Central memory CD8-positive, alpha-beta T cell (primary cell): Measurements from ENCODE around the gene AK5.
"Not testable (repeated sequence)": the region's sequence is repeated elsewhere in the genome, so short reads cannot be mapped to it uniquely, and the experiment has no call there.

ENCODE experiments used
- ATAC-seq: fragments of 150-1000 bp; cut with Tn5 transposase; replicated peaks from 2 replicates; pipeline ENCODE4 v1.10.0; 2022; ENCODE audit warnings: mild to moderate bottlenecking, moderate FRiP score, moderate number of reproducible peaks; ENCODE audit not compliant: poor library complexity, severe bottlenecking; ENCODE audit errors: extremely low read depth
- DNase-seq, 2 donors: peaks; one replicate each; pipeline ENCODE4 v3.0.0; 2021; ENCODE audit warnings: low spot score in 2 of 2
- H3K27ac Mint-ChIP-seq: one replicate; pipeline ENCODE4 v1.8.0; 2022; ENCODE audit warnings: low read depth, mild to moderate bottlenecking, moderate library complexity, mixed read lengths
- H3K27me3 Mint-ChIP-seq: one replicate; pipeline ENCODE4 v1.8.0; 2022; ENCODE audit warnings: mixed read lengths
- H3K36me3 Mint-ChIP-seq: one replicate; pipeline ENCODE4 v1.8.0; 2022; ENCODE audit warnings: mild to moderate bottlenecking, moderate library complexity, mixed read lengths; ENCODE audit not compliant: insufficient read depth
- H3K4me1 Mint-ChIP-seq: one replicate; pipeline ENCODE4 v1.8.0; 2022; ENCODE audit warnings: mixed read lengths
- H3K4me3 Mint-ChIP-seq: one replicate; pipeline ENCODE4 v1.8.0; 2022; ENCODE audit warnings: mild to moderate bottlenecking, moderate library complexity, mixed read lengths
- H3K9me3 Mint-ChIP-seq: one replicate; pipeline ENCODE4 v1.8.0; 2022; ENCODE audit warnings: mixed read lengths

Gene AK5

DNA sequence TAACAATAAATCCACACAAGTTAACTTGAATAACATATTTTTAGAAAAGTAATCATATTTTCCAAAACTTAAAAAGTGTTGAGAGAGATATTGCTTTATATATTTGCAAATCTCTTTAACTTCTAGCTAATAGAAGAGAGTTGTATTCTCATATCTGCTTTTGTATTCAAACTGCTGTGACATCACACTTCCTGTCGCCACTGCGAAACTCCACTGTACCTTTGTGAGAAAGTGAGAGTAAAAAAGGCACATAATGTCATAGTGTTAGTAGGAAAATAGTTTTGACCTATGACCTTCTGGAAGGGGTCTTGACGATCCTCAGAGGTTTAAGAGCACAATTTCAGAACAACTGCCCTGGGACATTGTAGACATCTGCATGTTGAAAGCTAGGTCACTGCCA is 21.6 kb downstream of the AK5 start:
- no peaks in the 10 kb centered on the region for H3K4me1 Mint-ChIP-seq
- ATAC-seq, result no peak
- H3K27me3 Mint-ChIP-seq, result peaks cover 35% of the 10 kb centered on the region
- no peak overlapping the region for H3K4me3 Mint-ChIP-seq
- H3K9me3 Mint-ChIP-seq, result no peaks in the 10 kb centered on the region
- H3K36me3 Mint-ChIP-seq, result no peaks in the 10 kb centered on the region
- DNase-seq, result no peak
- H3K27ac Mint-ChIP-seq, result no peak overlapping the region

DNA sequence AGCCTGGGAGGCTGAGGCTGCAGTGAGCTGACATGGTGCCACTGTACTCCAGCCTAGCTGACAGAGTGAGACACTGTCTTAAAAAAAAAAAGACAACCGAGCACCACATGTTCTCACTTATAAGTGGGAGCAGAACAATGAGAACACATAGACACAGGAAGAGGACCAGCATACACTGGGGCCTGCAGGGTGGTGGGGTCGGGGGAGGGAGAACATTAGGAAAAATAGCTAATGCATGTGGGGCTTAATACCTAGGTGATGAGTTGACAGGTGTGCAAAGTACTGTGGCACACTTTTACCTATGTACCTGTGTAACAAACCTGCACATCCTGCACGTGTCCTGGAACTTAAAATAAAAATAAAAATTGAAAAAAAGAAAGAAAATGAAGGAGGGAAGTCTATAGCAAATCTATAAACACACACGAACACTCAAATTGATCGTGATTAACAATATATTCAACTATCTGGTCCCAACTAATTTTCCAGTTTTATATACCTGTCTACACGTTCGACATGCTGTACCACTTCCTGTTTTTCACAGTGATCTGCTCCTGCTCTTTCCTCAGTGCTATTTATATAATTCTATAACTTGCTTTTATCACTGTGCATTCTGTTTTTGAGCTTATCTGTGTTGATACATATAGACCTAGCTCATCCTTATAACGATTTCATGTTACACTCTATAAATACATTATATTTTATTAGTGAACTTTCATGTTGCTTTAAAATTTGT is 27.2 kb downstream of the AK5 start:
- Mint-ChIP-seq H3K9me3 (no peaks in the 10 kb centered on the region), H3K27me3 (peaks cover 32% of the 10 kb centered on the region), H3K4me1 (peaks cover 6% of the 10 kb centered on the region), H3K36me3 (peaks cover 2% of the 10 kb centered on the region), H3K27ac (no peak overlapping the region), H3K4me3 (peak overlapping the region; percentile 10)
- ATAC-seq (no peak), DNase-seq (no peak)

DNA sequence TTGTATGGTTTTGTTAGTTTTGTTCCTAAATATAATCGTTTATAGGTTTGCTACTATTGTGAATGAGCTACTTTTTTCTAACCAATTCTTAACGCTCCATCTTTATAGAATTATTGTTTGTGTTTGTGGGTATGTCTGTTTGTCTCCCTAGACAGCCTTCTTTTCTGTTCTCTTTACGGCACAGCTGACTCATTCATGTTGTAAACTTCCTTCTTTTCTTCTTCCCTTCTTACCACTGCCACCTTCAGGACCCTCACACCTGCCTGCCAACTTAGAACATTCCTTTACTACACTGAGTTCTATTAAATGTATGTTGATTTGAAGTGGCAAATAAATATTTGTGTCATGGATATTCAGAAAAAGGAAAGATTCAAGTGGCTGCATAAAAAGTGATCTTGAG is 29.1 kb downstream of the AK5 start:
- peaks cover 24% of the 10 kb centered on the region for H3K27me3 Mint-ChIP-seq
- H3K36me3 Mint-ChIP-seq, result peaks cover 2% of the 10 kb centered on the region
- H3K4me3 Mint-ChIP-seq, result no peak overlapping the region
- H3K27ac Mint-ChIP-seq, result no peak overlapping the region
- peaks cover 6% of the 10 kb centered on the region for H3K4me1 Mint-ChIP-seq
- no peaks in the 10 kb centered on the region for H3K9me3 Mint-ChIP-seq
- no peak for DNase-seq
- ATAC-seq, result no peak

- DNase-seq, H3K4me3 Mint-ChIP-seq, H3K4me1 Mint-ChIP-seq, H3K27ac Mint-ChIP-seq, H3K36me3 Mint-ChIP-seq, ATAC-seq, H3K9me3 Mint-ChIP-seq: not testable (repeated sequence)
- H3K27me3 Mint-ChIP-seq, result peaks cover 15% of the 10 kb centered on the region
Observed at GRCh38 chr1:77312364-77312763, 30.5 kb downstream of the AK5 start.

DNA sequence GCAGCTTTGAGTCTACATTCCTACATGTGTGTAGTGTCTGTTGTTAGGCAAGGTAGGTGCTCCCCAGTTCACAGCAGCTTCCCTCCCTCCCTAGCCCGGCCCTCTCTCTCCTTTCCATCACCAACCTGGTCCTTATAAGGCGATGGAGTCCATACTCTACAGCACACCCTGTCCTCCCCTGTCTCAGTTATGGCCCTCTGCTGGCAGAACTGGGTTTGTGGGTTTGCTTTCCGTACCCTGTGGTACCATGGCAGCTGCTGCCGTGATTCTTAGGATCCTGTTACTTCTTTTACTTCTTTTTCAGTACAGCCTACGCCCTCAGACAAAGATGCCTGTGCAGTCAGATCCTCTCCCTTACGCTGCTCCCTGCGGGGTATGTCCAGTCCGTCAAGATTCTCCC is 31.7 kb downstream of the AK5 start:
- H3K9me3 Mint-ChIP-seq, result no peaks in the 10 kb centered on the region
- no peak overlapping the region for H3K4me3 Mint-ChIP-seq
- DNase-seq, result no peak
- H3K36me3 Mint-ChIP-seq, result peaks cover 2% of the 10 kb centered on the region
- peaks cover 6% of the 10 kb centered on the region for H3K4me1 Mint-ChIP-seq
- H3K27me3 Mint-ChIP-seq, result peaks cover 11% of the 10 kb centered on the region
- ATAC-seq, result peak; percentile 56
- H3K27ac Mint-ChIP-seq, result no peak overlapping the region

- peaks cover 20% of the 10 kb centered on the region for H3K27me3 Mint-ChIP-seq
- no peak overlapping the region for H3K27ac Mint-ChIP-seq
- no peak for DNase-seq
- H3K9me3 Mint-ChIP-seq, result no peaks in the 10 kb centered on the region
- H3K4me3 Mint-ChIP-seq, result no peak overlapping the region
- H3K36me3 Mint-ChIP-seq, result no peaks in the 10 kb centered on the region
- no peak for ATAC-seq
- peaks cover 6% of the 10 kb centered on the region for H3K4me1 Mint-ChIP-seq
Observed at GRCh38 chr1:77316006-77316405, 34.2 kb downstream of the AK5 start.

DNA sequence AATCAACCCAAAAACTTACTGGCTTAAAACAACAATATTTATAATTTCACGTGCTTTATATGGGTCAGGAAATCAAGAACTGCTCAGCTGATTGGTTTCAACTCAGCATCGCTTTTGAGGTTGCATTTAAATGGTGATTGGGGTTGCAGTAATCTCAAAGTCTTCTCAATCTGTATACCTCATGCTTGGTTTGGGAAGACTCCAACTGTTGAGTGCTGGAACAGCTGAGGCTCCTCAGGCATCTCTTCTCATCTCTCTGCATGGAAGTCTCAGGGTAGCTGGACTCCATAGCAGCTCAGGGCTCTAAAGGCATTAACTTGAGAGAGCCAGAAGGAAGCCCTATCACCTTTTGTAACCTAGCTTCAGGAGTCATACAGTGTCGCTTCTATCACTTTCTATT is 35.1 kb downstream of the AK5 start:
- Mint-ChIP-seq H3K27me3 (peaks cover 20% of the 10 kb centered on the region), H3K4me1 (peaks cover 6% of the 10 kb centered on the region), H3K36me3 (no peaks in the 10 kb centered on the region), H3K9me3 (no peaks in the 10 kb centered on the region), H3K4me3 (no peak overlapping the region), H3K27ac (no peak overlapping the region)
- no peak for ATAC-seq
- DNase-seq, result no peak

GRCh38 chr1:77319036-77319705 is 37.4 kb downstream of the AK5 start:
- Mint-ChIP-seq H3K36me3 (no peaks in the 10 kb centered on the region), H3K4me3 (no peak overlapping the region), H3K9me3 (no peaks in the 10 kb centered on the region), H3K27me3 (peaks cover 9% of the 10 kb centered on the region), H3K4me1 (no peaks in the 10 kb centered on the region), H3K27ac (no peak overlapping the region)
- no peak for DNase-seq
- ATAC-seq, result no peak

GRCh38 chr1:77322061-77322900 is 40.5 kb downstream of the AK5 start:
- Mint-ChIP-seq H3K9me3 (no peaks in the 10 kb centered on the region), H3K27me3 (peaks cover 9% of the 10 kb centered on the region), H3K27ac (no peak overlapping the region), H3K4me1 (no peaks in the 10 kb centered on the region), H3K4me3 (no peak overlapping the region), H3K36me3 (no peaks in the 10 kb centered on the region)
- no peak for DNase-seq
- no peak for ATAC-seq

- no peaks in the 10 kb centered on the region for H3K36me3 Mint-ChIP-seq
- DNase-seq (no peak), ATAC-seq (no peak)
- H3K9me3 Mint-ChIP-seq, result no peaks in the 10 kb centered on the region
- H3K4me1 Mint-ChIP-seq, result no peaks in the 10 kb centered on the region
- peaks cover 13% of the 10 kb centered on the region for H3K27me3 Mint-ChIP-seq
- H3K4me3 Mint-ChIP-seq, result no peak overlapping the region
- H3K27ac Mint-ChIP-seq, result no peak overlapping the region
Observed at GRCh38 chr1:77333501-77333900, 51.7 kb downstream of the AK5 start.

DNA sequence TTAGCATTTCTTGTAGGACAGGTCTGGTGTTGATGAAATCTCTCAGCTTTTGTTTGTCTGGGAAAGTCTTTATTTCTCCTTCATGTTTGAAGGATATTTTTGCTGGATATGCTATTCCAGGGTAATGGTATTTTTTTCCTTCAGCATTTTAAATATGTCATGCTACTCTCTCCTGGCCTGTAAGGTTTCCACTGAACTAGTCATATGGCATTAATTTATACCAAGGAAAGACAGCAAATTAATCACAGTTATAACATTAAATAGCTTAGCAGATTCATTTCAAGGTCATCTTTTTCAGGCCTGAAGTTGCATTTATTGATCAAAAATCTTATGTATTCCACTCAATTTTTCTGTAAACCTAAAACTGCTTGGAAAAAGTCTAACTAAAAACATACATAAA is 54.9 kb downstream of the AK5 start:
- no peak overlapping the region for H3K27ac Mint-ChIP-seq
- DNase-seq (no peak), ATAC-seq (no peak)
- H3K4me3 Mint-ChIP-seq, result no peak overlapping the region
- H3K36me3 Mint-ChIP-seq, result no peaks in the 10 kb centered on the region
- H3K4me1 Mint-ChIP-seq, result no peaks in the 10 kb centered on the region
- no peaks in the 10 kb centered on the region for H3K9me3 Mint-ChIP-seq
- peaks cover 13% of the 10 kb centered on the region for H3K27me3 Mint-ChIP-seq

DNA sequence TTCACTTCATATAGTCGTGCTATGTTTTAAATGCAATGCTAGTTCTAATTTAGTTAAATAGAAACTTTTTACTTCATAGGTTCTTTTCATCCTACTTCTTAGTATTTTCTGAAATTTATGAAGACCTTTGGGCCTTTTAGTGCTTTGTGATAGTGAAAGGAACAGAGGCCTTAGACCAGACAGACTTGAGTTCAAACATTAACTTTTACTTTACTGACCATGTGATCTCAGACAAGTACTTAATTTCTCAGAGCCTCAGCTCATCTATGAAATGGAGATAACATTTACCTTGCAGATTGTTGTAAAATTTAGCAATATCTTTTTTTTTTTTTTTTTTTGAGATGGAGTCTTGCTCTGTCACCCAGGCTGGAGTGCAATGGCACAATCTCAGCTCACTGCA is 57.5 kb downstream of the AK5 start:
- no peaks in the 10 kb centered on the region for H3K36me3 Mint-ChIP-seq
- no peak overlapping the region for H3K4me3 Mint-ChIP-seq
- no peaks in the 10 kb centered on the region for H3K9me3 Mint-ChIP-seq
- H3K27ac Mint-ChIP-seq, result no peak overlapping the region
- DNase-seq (no peak), ATAC-seq (no peak)
- H3K27me3 Mint-ChIP-seq, result peaks cover 13% of the 10 kb centered on the region
- H3K4me1 Mint-ChIP-seq, result no peaks in the 10 kb centered on the region

DNA sequence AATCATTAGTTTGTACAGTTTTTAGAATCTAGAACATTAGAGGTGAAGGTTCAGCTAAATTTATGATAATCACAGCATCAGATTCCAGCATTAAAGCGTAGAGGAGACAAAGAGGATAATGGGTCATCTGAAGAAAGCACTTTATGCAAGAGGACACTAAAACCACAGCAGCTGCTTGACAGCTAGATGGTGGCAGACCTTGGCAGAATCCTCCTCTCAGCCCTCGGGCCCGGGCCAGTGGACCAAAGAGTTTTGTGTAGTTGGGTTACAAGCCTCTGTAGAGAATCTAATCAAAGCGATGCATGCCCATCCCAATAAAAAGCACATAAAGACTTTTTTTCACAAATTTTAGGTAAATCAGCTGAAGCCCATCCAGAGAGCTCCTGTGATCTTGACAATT is 59.4 kb downstream of the AK5 start:
- no peaks in the 10 kb centered on the region for H3K9me3 Mint-ChIP-seq
- no peaks in the 10 kb centered on the region for H3K4me1 Mint-ChIP-seq
- H3K4me3 Mint-ChIP-seq, result no peak overlapping the region
- no peak for DNase-seq
- peaks cover 13% of the 10 kb centered on the region for H3K27me3 Mint-ChIP-seq
- no peak overlapping the region for H3K27ac Mint-ChIP-seq
- H3K36me3 Mint-ChIP-seq, result no peaks in the 10 kb centered on the region
- no peak for ATAC-seq
